Stimulated activated CD4-positive, alpha-beta T cell treated with anti-CD3 and anti-CD28 coated beads, Interleukin-1b, Interleukin-23, amount 100 ng/mL, for 1 hour (primary cell): ENCODE measurements around the gene TMEM62.

ENCODE experiments used
- DNase-seq, 2 donors: peaks; one replicate each; pipeline ENCODE4 v3.0.0-alpha.2; 2020; ENCODE audit warnings: low read depth in 2 of 2

The TMEM62 gene

DNA sequence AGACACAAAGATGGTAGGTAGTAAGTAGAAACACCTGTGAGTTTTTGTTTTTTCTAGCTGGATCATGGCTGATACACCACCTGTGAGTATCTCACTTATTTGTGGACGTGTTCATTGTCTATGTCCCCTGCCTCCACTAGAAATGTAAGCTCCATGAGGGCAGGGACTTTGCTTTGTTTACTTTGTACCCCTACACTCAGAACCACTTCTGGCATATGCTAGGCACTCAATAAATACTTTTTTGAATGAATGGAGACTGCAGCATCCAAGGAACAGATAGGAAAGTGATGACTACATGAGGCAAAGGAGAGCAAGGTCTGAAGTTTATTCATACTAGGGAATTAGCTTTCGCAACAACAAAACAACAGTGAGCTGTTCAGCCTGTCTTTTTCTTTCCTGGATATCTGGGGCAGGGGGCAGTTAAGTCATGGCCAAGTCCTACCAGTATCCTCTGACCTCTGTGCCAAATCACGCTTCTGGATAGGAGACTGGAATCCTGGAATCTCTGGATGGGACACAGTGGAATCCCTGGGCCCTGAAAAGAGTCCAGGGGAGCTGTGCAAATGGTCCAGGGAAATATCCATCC lies 99.0 kb downstream of the TMEM62 start:
- DNase-seq, result no peak
